HG03097 (cell line): ENCODE data around the gene SPRY1.

Experiments
- ATAC-seq: cut with Tn5 transposase; IDR thresholded peaks from one replicate; pipeline ENCODE4 v1.9.1; 2021; ENCODE audit not compliant: unreplicated experiment, low FRiP score

Gene SPRY1

DNA sequence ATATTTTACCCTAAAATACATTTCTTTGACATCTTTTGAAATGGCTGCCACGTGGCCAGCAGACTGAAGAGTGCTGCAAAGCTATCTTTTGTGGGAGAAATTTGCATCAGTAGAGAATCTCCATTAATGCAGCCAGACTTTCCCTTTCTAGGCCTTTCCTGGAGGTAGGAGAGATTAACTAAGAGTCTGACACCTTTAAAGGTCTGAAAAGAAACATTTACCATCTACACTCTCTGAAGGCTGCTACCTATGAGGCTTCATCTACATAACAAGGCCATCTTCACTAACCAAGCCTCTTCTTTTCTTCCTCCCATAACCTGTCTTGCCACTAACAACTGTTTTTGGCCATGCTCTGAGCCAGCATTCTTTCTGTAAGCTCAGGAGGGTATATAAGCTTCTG lies 17.8 kb upstream of the SPRY1 start:
- ATAC-seq, result no peak

DNA sequence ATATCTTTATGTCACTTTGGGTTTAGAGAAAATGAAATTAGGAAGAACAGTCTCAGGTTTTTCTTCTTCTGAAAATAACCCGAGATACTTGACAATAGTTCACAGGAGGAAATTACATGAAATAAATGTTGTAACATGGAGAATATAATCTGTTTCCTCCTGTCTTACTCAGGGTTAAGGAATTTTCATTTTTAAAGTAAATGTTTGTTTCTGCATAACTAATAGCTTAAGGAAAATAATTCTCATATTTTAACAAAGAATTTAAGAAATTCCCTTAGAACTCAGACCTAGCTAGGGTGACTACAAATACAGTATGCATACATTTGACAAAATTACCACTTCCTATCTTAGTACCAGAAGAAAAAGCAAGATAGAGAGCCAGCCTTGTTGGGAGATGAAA lies 17.2 kb upstream of the SPRY1 start:
- no peak for ATAC-seq

- no peak for ATAC-seq
Observed at GRCh38 chr4:123380728-123381716, 15.6 kb upstream of the SPRY1 start.

DNA sequence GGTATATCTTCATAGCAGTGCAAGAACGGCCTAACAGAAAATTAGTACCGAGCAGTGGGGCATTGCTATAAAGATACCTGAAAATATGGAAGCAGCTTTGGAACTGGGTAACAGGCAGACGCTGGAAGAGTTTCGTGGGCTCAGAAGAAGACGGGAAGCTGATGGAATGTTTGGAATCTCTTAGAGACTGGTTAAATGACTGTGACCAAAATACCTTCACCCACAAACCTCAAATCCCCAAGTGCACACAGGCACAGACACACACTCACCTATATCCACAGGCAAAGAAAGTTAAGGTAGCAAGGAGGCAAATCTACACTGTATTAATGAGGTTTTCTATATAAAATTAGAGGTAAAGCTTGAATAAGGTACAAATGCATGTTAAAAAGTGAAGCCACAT lies 14.6 kb upstream of the SPRY1 start:
- ATAC-seq, result no peak

DNA sequence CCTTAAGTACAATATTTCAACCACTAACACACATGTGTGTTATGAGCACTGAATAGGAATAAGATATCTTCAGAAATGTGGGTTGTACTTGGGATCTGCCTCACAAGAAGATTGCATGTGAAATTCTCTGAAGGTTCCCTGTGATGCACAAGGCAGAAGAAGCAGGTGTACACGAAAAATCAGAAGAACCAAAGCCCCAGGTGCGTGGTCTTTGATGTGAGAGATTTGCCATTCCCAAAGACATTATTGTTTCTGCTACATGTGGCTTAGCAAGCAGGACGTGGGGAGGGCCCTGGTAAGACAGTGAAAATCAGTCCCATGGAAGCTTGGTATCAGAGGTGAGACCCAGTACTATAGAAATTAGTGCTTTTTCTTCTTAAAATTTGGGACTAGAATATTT lies 13.0 kb upstream of the SPRY1 start:
- no peak for ATAC-seq

DNA sequence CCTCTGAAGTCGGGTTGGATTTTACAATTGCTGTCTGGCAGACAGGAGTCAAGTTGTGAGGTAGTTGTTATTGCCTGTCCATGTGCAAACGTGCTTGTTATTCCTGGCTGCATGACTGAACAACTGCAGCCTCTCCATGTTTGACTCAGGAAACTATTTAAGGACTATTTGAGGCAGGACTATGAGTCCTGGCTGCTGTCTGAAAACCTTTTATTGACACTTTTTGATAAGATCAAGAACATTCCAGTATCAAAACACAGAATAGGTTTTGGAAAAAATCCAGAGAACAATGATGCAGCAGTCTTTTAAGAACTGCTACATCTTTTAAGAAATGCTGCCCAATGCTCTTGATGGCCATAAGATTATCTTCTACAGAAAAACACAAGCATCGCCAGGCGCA lies 10.0 kb upstream of the SPRY1 start:
- ATAC-seq, result no peak

DNA sequence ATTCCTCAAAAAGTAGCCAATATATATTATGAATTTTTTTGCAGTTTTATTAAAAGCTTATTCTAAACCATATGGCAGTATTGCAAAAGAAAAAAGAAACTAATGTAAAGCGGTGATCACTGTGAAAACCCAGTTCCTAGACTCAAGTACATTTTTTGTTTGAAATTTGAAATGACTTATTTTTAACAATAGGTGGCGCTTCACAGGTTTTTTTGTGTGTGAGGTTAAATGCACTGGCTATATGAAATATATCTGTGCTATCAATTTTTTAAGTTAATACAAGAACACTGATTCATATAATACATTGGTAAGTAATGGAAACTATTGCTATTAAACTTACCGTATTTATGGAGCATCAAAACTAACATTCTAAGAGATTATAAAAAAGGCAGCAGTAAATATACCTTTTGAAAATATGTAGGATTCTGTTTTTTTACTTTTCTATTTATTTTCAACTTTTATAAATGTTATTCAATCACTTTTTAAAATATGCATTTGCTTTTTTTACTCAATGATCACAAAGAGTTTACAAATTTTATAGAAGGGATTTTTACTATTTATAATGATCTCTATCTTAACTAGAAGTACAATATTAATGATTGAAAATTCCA lies 5.6 kb upstream of the SPRY1 start:
- no peak for ATAC-seq

DNA sequence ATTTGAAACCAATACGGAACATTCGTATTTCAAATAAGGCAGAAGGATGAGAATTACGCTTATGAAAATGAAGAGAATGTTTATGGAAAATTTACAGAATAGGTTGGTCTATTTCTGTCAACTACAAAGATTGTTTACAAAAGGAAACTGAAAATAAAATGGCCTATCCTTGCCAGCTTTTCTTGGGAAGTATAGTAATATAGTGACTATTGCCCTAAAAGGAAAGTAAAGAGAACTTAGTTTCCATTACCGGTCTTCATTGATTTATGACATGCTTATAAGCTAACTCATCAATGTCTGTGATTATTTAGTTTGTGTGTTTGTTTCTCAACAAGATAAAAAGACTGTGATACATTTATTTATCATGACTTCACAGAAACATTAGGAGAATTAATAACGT lies 2.9 kb upstream of the SPRY1 start:
- ATAC-seq, result no peak

- ATAC-seq, result peak; percentile 2
Observed at GRCh38 chr4:123397144-123398065, 810 bp downstream of the SPRY1 start.

DNA sequence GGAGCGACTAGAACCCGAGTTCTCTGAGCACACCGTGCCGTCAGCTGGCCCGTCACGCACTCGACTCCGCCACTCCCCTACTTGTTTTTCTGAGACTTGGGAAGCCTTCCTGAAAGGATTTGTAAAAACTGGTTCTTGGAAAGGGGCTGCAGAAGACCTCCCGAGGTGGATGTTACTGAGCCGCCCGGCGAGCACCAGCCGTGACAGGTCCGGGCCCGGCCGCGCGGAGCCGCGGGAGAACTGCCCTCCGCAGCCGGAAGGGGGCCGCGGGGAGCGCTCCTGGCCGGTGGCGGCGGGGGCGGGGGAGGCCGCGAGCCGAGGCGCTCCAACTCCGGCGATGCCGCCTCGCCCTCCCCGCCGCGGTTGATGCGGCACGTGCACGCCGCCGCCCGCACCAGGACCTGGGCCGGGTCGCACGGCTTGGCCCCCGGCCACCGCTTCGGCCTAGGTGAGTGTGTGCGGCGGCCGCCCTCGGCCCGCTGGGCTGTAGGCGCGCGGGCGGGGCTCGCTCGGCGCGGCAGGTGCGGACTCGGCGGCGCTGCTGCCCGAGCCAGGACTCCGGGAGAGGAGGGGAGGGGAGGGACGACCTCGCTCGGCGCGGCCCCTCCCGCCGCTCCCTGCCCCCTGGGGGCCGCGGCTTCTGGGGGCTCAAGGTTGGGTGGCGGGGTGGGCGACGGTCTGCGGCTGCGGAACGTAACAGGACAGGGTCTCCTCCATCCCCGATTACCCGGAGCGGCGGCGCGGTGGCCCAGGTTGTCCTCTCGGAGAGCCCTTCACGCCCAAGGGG lies 1.7 kb downstream of the SPRY1 start:
- peak; percentile 57 for ATAC-seq

DNA sequence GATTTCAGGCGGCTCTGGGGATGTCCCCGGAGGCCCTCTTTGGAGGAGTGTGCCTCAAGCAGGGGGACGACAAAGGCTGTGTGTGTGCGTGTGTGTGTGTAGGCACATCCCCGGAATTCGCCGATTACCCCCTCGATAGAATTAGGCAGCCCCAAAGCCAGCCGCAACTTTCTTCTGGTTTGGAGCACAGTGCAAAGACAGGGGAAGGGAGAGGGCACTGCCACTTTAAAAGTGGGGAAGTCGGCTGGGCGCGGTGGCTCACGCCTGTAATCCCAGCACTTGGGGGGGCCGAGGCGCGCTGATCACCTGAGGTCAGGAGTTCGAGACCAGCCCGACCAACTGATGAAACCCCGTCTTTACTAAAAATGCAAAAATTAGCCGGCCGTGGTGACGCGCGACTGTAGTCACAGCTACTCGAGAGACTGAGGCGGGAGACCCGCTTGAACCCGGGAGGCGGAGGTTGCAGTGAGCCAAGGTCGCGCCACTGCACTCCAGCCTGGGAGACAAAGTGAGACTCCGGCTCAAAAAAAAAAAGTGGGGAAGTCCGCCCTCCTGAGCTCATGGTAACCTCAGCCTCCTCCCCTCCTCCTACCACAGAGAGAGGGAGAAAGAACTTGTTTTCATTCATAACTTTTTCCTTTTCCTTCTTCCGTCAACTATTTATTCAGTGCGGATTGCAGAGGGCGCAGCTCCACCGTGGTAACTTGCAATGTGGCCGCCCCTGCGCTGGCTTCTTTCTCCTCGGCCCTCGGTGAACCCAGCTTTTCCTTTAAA lies 2.4 kb downstream of the SPRY1 start:
- peak; percentile 28 for ATAC-seq

DNA sequence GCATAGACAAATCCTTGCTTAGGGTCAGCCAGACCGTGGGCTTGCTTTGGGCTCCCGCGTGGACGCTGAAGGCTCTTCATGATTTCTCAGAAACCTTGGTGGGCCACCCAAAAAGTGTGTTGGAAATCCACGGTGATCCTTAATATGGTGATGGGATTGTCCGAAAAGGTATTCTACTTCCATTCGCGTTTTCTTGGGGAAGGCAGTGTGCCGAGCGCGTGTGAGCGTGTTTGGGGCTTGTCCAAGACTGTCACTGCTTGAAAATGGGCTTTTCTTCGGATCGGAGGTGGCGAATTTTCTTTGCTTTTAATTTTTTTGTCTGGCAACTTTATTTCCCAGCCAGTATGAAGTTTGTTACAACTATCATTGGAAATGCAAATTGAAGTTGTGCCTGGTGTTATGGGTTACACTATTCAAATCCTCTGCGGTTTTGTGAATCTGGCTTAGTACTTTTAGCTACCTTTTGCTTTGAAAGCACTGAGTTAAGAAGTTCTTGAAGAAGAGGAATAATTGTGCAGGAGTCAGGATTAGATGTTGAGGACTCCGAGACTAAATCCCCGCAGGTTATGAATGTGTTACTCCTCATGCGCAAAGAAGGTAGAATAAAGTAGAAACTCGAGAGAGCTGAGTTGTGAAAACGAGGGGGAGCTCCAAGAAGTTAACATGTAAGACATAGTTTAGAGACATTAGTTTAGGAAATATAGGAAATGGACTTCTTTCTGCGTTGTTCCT lies 3.2 kb downstream of the SPRY1 start:
- no peak for ATAC-seq

DNA sequence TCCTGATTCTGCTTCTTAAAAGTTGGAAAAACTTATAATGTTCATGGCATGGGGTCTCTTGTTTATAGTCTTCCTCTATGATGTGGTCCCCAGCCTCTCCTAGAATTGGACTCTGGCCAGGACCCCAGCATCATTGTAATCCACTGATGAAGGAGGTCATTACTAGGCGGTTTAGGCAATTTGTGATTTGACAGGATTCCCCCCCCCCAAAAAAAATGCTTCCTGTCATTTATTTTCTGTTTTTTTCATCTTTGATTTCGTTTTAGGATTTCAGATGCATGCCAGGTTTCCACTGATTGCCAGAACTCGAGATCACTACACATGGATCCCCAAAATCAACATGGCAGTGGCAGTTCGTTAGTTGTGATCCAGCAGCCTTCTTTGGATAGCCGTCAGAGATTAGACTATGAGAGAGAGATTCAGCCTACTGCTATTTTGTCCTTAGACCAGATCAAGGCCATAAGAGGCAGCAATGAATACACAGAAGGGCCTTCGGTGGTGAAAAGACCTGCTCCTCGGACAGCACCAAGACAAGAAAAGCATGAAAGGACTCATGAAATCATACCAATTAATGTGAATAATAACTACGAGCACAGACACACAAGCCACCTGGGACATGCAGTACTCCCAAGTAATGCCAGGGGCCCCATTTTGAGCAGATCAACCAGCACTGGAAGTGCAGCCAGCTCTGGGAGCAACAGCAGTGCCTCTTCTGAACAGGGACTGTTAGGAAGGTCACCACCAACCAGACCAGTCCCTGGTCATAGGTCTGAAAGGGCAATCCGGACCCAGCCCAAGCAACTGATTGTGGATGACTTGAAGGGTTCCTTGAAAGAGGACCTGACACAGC lies 4.9 kb downstream of the SPRY1 start:
- no peak for ATAC-seq

DNA sequence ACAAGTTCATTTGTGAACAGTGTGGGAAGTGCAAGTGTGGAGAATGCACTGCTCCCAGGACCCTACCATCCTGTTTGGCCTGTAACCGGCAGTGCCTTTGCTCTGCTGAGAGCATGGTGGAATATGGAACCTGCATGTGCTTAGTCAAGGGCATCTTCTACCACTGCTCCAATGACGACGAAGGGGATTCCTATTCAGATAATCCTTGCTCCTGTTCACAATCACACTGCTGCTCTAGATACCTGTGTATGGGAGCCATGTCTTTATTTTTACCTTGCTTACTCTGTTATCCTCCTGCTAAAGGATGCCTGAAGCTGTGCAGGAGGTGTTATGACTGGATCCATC lies 5.5 kb downstream of the SPRY1 start:
- ATAC-seq, result no peak

DNA sequence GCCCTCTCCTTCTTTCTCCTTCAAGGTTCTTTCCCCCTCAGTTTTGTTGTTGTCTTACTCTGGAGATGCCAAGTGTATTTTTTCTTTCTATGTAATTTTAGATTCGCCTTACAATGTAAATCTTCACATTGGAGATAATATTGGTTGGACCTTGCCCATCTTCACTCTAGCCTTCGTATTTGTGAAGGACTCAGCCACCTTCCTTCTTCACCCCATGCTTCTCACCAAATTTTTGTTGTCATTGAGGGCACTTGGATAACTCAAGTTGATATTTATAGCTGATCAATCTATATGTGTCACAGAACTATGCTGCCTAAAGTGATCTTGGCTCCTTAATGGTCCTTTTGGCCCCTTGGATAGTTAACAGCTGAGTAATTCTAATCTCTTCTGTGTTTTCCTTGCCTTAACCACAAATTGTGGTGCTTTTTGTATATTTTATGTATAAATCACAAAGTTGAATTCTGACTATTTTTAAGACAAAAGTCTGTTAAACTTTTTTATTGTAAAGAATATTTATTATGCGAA lies 6.5 kb downstream of the SPRY1 start:
- ATAC-seq, result no peak

GRCh38 chr4:123404533-123404932 lies 7.9 kb downstream of the SPRY1 start:
- ATAC-seq, result no peak

GRCh38 chr4:123405267-123405865 lies 8.8 kb downstream of the SPRY1 start:
- no peak for ATAC-seq
